ENCODE data around the gene IL12RB2. TPM values are rescaled to one million over a fixed set of nuclear protein-coding genes. Genes with fewer than 3 reads are reported as not detected.

The IL12RB2 gene
- total RNA-seq, 1 donor, result not detected

DNA sequence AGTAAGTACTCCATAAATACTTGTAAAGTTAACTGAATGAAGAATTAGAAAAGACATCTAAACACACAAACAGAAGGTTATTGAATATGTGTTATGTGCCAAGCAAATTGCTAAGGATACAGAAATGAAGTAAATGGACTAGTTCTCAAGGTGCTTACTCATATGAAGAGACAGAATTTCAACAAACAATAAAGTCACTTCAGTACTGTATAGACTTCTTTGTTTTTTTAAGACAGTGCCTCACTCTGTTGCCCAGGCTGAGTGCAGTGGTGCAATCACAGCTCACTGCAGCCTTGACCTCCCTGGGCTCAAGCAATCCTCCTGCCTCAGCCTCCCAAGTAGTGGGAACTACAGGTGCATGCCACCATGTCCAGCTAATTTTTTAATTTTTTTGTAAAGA is 65.2 kb downstream of the IL12RB2 start:
- Histone ChIP-seq H3K27ac (ENCODE audit: low read depth, low read length) (no peak overlapping the region), H3K79me2 (ENCODE audit: insufficient read depth, low read length) (no peaks in the 10 kb centered on the region), H3K4me2 (ENCODE audit: insufficient read depth, low read length) (no peak overlapping the region), H3K4me1 (ENCODE audit: insufficient read depth, low read length) (peaks cover 7% of the 10 kb centered on the region), H3K4me3 (ENCODE audit: insufficient read depth, low read length) (no peak overlapping the region), H3K9me3 (ENCODE audit: low read depth, low read length) (no peaks in the 10 kb centered on the region), H3K36me3 (ENCODE audit: insufficient read depth, low read length) (no peaks in the 10 kb centered on the region), H4K20me1 (ENCODE audit: insufficient read depth, low read length) (no peaks in the 10 kb centered on the region), H2AFZ (ENCODE audit: low read length) (no peak overlapping the region), H3K27me3 (ENCODE audit: insufficient read depth, low read length) (no peaks in the 10 kb centered on the region)
- DNase-seq (ENCODE audit: insufficient read length, low spot score, missing footprints), result peak; percentile 45
- TF ChIP-seq, protein P1, sequence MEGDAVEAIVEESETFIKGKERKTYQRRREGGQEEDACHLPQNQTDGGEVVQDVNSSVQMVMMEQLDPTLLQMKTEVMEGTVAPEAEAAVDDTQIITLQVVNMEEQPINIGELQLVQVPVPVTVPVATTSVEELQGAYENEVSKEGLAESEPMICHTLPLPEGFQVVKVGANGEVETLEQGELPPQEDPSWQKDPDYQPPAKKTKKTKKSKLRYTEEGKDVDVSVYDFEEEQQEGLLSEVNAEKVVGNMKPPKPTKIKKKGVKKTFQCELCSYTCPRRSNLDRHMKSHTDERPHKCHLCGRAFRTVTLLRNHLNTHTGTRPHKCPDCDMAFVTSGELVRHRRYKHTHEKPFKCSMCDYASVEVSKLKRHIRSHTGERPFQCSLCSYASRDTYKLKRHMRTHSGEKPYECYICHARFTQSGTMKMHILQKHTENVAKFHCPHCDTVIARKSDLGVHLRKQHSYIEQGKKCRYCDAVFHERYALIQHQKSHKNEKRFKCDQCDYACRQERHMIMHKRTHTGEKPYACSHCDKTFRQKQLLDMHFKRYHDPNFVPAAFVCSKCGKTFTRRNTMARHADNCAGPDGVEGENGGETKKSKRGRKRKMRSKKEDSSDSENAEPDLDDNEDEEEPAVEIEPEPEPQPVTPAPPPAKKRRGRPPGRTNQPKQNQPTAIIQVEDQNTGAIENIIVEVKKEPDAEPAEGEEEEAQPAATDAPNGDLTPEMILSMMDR (IDR thresholded peaks at IDR 0.05; ENCODE audit: extremely low read depth, low read depth, low read length), result no peak

DNA sequence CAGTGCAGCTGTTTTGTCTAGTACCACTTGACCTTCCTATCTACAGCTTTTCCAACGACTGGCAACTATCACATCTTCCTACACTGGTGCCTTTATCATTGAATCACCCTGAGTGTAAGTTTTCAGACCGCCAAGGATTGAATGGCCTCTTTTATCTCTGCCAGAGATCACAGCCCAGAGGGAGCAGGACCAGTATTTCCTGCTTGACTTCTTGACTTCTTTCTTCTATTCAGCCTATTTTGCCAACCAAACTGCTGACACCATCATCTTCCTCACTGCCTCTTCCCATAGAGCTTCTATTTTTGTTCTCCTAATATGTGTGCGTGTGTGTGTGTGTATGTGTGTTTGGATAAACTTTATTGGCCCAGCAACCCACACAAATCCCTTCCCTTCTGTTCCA is 68.7 kb downstream of the IL12RB2 start:
- Histone ChIP-seq H2AFZ (ENCODE audit: low read length) (no peak overlapping the region), H3K4me2 (ENCODE audit: insufficient read depth, low read length) (no peak overlapping the region), H3K79me2 (ENCODE audit: insufficient read depth, low read length) (no peaks in the 10 kb centered on the region), H3K27ac (ENCODE audit: low read depth, low read length) (no peak overlapping the region), H3K36me3 (ENCODE audit: insufficient read depth, low read length) (no peaks in the 10 kb centered on the region), H4K20me1 (ENCODE audit: insufficient read depth, low read length) (no peaks in the 10 kb centered on the region), H3K4me1 (ENCODE audit: insufficient read depth, low read length) (peaks cover 7% of the 10 kb centered on the region), H3K9me3 (ENCODE audit: low read depth, low read length) (no peaks in the 10 kb centered on the region), H3K4me3 (ENCODE audit: insufficient read depth, low read length) (no peak overlapping the region), H3K27me3 (ENCODE audit: insufficient read depth, low read length) (no peaks in the 10 kb centered on the region)
- no peak for DNase-seq (ENCODE audit: insufficient read length, low spot score, missing footprints)
- TF ChIP-seq, protein P1 (IDR thresholded peaks at IDR 0.05; ENCODE audit: extremely low read depth, low read depth, low read length), result no peak

DNA sequence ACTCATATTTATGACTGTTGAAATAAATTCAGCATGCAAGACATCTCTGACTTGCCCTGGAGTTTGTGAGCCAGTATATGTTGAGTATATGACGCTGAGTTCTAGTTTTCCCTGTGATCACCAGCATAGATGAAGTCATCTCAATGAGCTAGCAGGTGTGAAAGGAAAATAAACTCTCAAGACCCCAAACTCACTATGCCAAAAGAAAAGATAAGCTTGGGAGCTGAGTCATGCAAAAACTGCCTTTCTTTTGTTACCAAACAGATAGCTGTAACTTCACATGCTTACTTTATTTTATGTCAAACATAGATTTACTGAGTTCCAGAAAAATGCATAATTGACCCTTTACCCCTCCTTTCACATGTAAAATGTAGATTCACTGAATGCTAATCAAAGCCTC is 69.6 kb downstream of the IL12RB2 start:
- Histone ChIP-seq H3K9me3 (ENCODE audit: low read depth, low read length) (no peaks in the 10 kb centered on the region), H3K4me3 (ENCODE audit: insufficient read depth, low read length) (no peak overlapping the region), H3K27ac (ENCODE audit: low read depth, low read length) (no peak overlapping the region), H3K4me1 (ENCODE audit: insufficient read depth, low read length) (no peaks in the 10 kb centered on the region), H3K36me3 (ENCODE audit: insufficient read depth, low read length) (no peaks in the 10 kb centered on the region), H2AFZ (ENCODE audit: low read length) (no peak overlapping the region), H3K27me3 (ENCODE audit: insufficient read depth, low read length) (no peaks in the 10 kb centered on the region), H4K20me1 (ENCODE audit: insufficient read depth, low read length) (no peaks in the 10 kb centered on the region), H3K79me2 (ENCODE audit: insufficient read depth, low read length) (no peaks in the 10 kb centered on the region), H3K4me2 (ENCODE audit: insufficient read depth, low read length) (no peak overlapping the region)
- TF ChIP-seq, protein P1 (IDR thresholded peaks at IDR 0.05; ENCODE audit: extremely low read depth, low read depth, low read length), result no peak
- DNase-seq (ENCODE audit: insufficient read length, low spot score, missing footprints), result no peak

DNA sequence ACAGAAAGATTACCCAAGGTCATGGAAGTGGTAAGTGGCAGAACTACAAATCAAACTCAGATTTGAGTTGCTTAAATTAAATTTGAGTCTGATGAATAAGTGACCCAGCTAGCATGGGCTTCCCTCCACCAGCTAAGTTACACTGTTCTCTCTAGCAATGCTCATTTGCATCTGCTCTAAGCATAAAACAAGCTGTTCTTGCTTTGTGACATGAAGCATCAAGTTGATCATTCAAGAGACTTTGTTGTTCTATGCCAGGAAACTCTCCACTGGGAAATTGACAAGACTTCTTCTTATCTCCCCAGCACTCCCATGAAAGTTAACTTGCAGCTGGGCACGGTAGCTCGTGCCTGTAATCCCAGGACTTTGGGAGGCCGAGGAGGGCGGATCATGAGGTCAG is 73.5 kb downstream of the IL12RB2 start:
- H3K4me1 ChIP-seq (ENCODE audit: insufficient read depth, low read length), result no peaks in the 10 kb centered on the region
- no peaks in the 10 kb centered on the region for H3K27me3 ChIP-seq (ENCODE audit: insufficient read depth, low read length)
- H3K36me3 ChIP-seq (ENCODE audit: insufficient read depth, low read length), result no peaks in the 10 kb centered on the region
- H3K4me3 ChIP-seq (ENCODE audit: insufficient read depth, low read length), result no peak overlapping the region
- no peak overlapping the region for H3K4me2 ChIP-seq (ENCODE audit: insufficient read depth, low read length)
- H3K9me3 ChIP-seq (ENCODE audit: low read depth, low read length), result no peaks in the 10 kb centered on the region
- no peak overlapping the region for H2AFZ ChIP-seq (ENCODE audit: low read length)
- TF ChIP-seq, protein P1 (IDR thresholded peaks at IDR 0.05; ENCODE audit: extremely low read depth, low read depth, low read length), result no peak
- H4K20me1 ChIP-seq (ENCODE audit: insufficient read depth, low read length), result no peaks in the 10 kb centered on the region
- H3K79me2 ChIP-seq (ENCODE audit: insufficient read depth, low read length), result no peaks in the 10 kb centered on the region
- no peak overlapping the region for H3K27ac ChIP-seq (ENCODE audit: low read depth, low read length)
- no peak for DNase-seq (ENCODE audit: insufficient read length, low spot score, missing footprints)

Data from osteoblast (primary cell).